H1 (cell line): ENCODE measurements around the gene NINJ2.

Experiments used
- EZH2 ChIP-seq: fragments of 200-600 bp; sonication (generic); IDR thresholded peaks from 2 replicates; pipeline ENCODE4 v1.7.1; 2012; ENCODE audit warnings: low read depth, mild to moderate bottlenecking, moderate library complexity, low read length, inconsistent platforms; ENCODE audit not compliant: severe bottlenecking
- GABPA ChIP-seq: IDR thresholded peaks from 2 replicates; pipeline ENCODE4 v1.6.1; 2011; ENCODE audit warnings: mild to moderate bottlenecking, low read length, moderate library complexity, borderline replicate concordance; ENCODE audit not compliant: insufficient read depth
- GTF2F1 ChIP-seq: IDR thresholded peaks from 2 replicates; pipeline ENCODE4 v1.6.1; 2012; ENCODE audit warnings: low read depth, low read length, improper control_type of control experiment, borderline replicate concordance
- PHF8 ChIP-seq: fragments of 200-600 bp; sonication (generic); conservative IDR thresholded peaks from 2 replicates; pipeline ENCODE4 v1.7.1; 2012; ENCODE audit warnings: low read depth, mild to moderate bottlenecking, inconsistent platforms, low read length, moderate library complexity
- POLR2A ChIP-seq, 2 experiments: IDR thresholded peaks; 1 replicate in 1 of 2; 2 replicates in 1 of 2; pipeline ENCODE4 v1.6.1; 2011; ENCODE audit warnings: low read depth in 2 of 2, low read length in 2 of 2, mild to moderate bottlenecking in 2 of 2; ENCODE audit errors: control extremely low read depth in 1 of 2
- POLR2AphosphoS5 ChIP-seq: IDR thresholded peaks from 2 replicates; pipeline ENCODE4 v1.6.1; 2011; ENCODE audit warnings: low read depth, low read length
- SP1 ChIP-seq: IDR thresholded peaks from 2 replicates; pipeline ENCODE4 v1.6.1; 2011; ENCODE audit warnings: low read depth, low read length
- YY1 ChIP-seq: IDR thresholded peaks from 2 replicates; pipeline ENCODE4 v1.6.1; 2011; ENCODE audit warnings: low read depth, mild to moderate bottlenecking, low read length
- TF ChIP-seq, protein P1 (sequence below), 3 experiments: IDR thresholded peaks; 1 replicate in 2 of 3; 2 replicates in 1 of 3; pipeline versions ENCODE4 v1.5.1 to v1.6.1; 2011; ENCODE audit warnings: low read length in 3 of 3, mild to moderate bottlenecking in 3 of 3, inconsistent platforms in 2 of 3, low read depth in 1 of 3, moderate library complexity in 1 of 3; ENCODE audit not compliant: insufficient read depth in 1 of 3; ENCODE audit errors: control extremely low read depth in 1 of 3
- TF ChIP-seq, protein P2 (sequence below): IDR thresholded peaks from 2 replicates; pipeline ENCODE4 v1.6.1; 2012; ENCODE audit warnings: inconsistent platforms

DNA sequence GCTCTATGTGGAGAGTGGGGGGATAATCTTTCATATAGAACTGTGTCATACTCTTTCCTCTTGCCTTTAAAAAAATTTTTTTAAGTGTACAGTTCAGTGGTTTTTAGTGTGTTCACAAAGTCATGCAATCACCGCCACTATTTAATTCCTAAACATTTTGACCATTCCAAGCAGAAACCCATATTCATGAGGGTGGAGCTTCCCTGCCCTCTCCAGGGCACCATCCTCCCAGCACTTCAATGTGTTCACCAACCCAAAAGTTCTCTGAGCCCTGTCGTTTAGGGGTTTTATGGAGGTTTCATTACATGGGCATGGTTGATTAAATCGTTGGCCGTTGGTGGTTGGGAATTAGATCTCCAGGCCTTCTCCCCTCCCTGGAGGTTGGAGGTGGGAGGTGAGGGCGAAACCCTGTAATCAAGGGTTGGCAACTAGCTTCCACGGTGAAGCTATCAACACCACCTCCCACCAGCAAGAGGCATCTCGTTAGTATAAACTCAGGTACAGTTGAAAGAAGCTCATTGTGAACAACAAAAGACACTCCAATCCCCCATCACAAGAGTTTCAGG, 46.3 kb upstream of the NINJ2 start:
- TF ChIP-seq, protein P1, sequence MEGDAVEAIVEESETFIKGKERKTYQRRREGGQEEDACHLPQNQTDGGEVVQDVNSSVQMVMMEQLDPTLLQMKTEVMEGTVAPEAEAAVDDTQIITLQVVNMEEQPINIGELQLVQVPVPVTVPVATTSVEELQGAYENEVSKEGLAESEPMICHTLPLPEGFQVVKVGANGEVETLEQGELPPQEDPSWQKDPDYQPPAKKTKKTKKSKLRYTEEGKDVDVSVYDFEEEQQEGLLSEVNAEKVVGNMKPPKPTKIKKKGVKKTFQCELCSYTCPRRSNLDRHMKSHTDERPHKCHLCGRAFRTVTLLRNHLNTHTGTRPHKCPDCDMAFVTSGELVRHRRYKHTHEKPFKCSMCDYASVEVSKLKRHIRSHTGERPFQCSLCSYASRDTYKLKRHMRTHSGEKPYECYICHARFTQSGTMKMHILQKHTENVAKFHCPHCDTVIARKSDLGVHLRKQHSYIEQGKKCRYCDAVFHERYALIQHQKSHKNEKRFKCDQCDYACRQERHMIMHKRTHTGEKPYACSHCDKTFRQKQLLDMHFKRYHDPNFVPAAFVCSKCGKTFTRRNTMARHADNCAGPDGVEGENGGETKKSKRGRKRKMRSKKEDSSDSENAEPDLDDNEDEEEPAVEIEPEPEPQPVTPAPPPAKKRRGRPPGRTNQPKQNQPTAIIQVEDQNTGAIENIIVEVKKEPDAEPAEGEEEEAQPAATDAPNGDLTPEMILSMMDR (IDR thresholded peaks at IDR 0.05; ENCODE audit: control extremely low read depth in 1 of 3, insufficient read depth in 1 of 3, low read depth in 1 of 3, low read length in 3 of 3), result no peak
- TF ChIP-seq PHF8 (no peak), EZH2 (no peak), GABPA (no peak), GTF2F1 (no peak), POLR2AphosphoS5 (no peak), POLR2A (IDR thresholded peaks at IDR 0.05; ENCODE audit: control extremely low read depth in 1 of 2, low read depth in 2 of 2, low read length in 2 of 2) (no peak), YY1 (no peak), SP1 (no peak)
- TF ChIP-seq, protein P2, sequence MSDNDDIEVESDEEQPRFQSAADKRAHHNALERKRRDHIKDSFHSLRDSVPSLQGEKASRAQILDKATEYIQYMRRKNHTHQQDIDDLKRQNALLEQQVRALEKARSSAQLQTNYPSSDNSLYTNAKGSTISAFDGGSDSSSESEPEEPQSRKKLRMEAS, result no peak
